22Rv1 (cell line): ENCODE data around the gene NCOA4.

Source experiments
- H3K27ac ChIP-seq: fragments of 450-650 bp; 2 replicates; pipeline ENCODE4 v1.5.1; 2017
- ZFX ChIP-seq: fragments of 450-650 bp; IDR thresholded peaks from 2 replicates; pipeline ENCODE4 v1.6.1; 2017; ENCODE audit warnings: antibody characterized with exemption, borderline replicate concordance
- TF ChIP-seq, protein P1 (sequence below): fragments of 450-650 bp; IDR thresholded peaks from 2 replicates; pipeline ENCODE4 v1.5.1; 2017; ENCODE audit warnings: mild to moderate bottlenecking

The NCOA4 gene

DNA sequence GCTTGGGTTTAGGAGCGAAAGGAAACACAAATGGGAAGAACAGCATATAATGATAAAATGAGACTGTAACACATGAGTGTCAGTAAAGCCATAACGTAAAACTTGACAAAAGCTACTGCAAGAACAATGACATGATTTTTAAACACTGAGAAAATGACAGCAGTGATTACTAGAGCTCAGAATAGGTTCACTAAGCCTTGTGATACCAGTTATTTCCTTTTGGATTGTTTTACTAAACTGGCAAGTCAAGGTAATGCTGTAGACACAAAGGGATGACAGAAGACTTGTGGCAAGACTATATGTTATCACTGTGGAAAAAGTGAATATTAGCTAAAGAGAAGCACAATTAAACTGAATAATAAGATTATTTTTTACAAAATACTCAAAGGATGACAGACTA lies 12.7 kb downstream of the NCOA4 start:
- no peak overlapping the region for H3K27ac ChIP-seq

DNA sequence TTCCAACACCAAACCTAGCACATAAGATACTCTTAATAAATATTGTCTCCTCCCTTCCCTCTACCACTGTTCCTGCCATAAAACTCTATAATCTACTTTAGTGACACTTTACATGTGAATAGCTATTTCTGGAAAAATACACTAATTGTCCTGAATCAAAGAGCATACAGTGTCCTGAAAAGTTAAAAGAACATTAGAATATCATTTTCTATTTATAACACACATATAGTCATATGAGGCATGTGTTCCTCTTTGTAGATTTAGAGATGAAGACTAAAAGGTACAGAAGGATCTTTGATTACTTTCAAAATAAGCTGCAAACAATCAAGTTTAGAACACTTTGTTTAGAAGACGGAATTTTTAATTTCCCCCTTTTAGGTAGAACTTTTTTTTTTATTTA lies 13.6 kb downstream of the NCOA4 start:
- TF ChIP-seq, protein P1, sequence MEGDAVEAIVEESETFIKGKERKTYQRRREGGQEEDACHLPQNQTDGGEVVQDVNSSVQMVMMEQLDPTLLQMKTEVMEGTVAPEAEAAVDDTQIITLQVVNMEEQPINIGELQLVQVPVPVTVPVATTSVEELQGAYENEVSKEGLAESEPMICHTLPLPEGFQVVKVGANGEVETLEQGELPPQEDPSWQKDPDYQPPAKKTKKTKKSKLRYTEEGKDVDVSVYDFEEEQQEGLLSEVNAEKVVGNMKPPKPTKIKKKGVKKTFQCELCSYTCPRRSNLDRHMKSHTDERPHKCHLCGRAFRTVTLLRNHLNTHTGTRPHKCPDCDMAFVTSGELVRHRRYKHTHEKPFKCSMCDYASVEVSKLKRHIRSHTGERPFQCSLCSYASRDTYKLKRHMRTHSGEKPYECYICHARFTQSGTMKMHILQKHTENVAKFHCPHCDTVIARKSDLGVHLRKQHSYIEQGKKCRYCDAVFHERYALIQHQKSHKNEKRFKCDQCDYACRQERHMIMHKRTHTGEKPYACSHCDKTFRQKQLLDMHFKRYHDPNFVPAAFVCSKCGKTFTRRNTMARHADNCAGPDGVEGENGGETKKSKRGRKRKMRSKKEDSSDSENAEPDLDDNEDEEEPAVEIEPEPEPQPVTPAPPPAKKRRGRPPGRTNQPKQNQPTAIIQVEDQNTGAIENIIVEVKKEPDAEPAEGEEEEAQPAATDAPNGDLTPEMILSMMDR: no peak
- TF ChIP-seq ZFX: no peak
- no peak overlapping the region for H3K27ac ChIP-seq

More for the DNA sequence above, 12.7 kb downstream of the NCOA4 start:
- TF ChIP-seq, protein P1: no peak
- TF ChIP-seq ZFX: no peak

DNA sequence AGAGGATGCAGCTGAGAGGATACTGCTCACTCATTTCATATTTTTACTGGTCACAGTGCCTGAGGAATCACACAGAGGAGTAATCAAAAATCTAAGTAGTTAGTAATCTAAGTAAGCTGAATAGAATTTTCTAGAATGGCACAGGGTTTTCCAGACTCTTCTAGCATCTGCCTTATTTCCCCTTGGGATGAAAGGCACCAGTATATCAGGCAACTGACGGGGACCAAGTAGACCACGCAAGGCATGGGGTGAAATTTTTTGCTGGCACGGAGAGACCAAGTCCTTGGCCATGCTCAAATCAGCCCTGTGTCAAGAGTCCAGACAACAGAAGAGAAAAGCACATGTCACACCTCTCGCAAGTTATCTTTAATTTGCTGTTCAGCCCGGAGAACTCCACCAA lies 14.2 kb downstream of the NCOA4 start:
- no peak for TF ChIP-seq ZFX
- TF ChIP-seq, protein P1: no peak
- H3K27ac ChIP-seq: no peak overlapping the region

DNA sequence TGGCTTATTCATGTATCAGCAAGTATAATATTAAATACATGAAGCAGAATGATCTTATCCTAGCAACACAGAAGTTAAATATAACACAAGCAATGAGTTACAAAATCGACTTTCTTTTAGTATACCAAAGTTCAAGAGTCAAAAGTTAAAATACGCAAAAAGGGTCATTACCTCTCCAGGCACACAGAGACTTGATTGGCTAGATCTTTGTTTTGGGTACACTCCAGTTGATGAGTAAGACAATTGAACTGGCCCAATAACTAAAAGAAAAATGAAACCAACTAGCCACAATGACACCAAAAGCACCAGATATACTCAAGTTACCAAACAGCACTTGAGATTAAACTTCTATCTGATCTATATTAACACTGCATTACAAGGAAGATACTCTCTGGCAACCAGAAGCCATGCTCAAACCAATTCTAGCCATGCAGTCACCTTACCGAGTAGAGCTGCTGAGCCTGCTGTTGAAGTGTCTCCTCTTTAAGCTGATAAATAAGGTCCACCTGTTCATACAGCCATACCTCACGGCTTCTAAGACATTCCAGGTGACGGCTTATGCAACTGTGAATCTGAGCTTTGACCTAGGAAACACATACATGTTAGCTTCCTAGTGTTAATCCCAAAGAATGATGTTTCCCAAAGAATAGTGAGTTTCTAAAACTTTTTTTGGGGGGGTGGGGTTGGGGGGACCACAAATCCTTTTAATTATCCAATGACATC lies 15.6 kb downstream of the NCOA4 start:
- TF ChIP-seq ZFX: no peak
- TF ChIP-seq, protein P1: no peak
- no peak overlapping the region for H3K27ac ChIP-seq

DNA sequence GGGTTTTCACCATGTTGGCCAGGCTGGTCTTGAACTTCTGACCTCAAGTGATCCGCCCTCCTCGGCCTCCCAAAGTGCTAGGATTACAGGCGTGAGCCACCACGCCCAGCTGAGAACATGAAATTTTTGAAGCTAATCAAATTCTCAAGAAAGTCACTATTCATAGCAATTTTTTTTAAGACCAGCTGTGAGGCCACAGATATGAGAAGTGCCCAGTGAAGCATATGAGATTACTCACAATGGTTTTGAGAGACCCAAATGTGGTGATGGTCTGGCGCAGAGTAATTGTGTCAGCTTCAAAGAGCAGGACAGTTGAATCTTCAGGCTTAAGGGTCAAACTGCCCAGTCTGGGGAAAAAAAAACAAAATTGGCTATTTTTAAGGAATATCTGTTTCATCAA lies 16.2 kb downstream of the NCOA4 start:
- H3K27ac ChIP-seq: no peak overlapping the region
- TF ChIP-seq, protein P1: no peak
- TF ChIP-seq ZFX: no peak

DNA sequence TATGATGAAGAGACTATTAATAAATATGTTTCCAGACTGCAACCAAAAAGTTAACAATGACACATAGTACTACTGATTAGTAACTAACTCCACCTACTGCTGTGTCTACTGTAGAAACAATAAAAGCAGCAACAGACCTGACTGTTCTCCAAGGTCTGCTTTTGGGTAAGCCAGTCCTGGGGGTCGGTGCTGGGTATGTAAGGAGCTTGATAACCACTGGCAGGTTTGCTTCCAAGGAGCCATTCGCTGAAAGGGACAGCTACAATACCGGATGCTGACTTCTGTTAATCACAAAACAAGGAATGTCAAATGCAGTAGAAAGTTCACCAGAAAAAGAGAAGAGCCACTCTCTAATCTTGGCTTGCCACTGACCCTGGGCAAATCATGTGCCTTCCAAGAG lies 17.7 kb downstream of the NCOA4 start:
- no peak overlapping the region for H3K27ac ChIP-seq
- no peak for TF ChIP-seq ZFX
- TF ChIP-seq, protein P1: no peak

DNA sequence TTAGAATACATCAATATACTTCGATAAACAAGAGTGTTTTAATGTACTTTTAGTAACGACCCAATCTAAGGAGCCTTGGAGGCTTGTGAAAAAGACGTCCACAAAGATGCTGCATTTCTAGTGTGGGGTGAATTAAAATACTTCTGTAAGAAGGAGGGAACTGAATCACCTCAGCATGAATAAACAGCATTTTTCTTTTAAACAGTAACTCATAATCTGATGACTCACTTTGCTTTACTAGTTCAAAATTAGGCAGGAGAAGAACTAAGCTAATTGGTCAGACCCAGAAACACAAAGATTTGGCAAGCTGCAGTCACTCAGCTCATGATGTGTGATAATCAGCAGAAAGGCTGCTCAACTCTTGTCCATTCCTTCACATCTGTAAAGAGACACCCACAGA lies 24.2 kb downstream of the NCOA4 start:
- TF ChIP-seq, protein P1: no peak
- TF ChIP-seq ZFX: no peak
- peak overlapping the region; percentile 7; the same call in 1 of the 2 replicates for H3K27ac ChIP-seq
